ENCODE data around the gene SDK2. TPM values are rescaled to one million over a fixed set of nuclear protein-coding genes. Genes with fewer than 3 reads are reported as not detected.

The SDK2 gene
- total RNA-seq, 1 donor from 2014 or later = 3.9 TPM

- intact Hi-C loops (cut with micrococcal nuclease) = no loop called here
Observed at GRCh38 chr17:73544333-73544732, 99.9 kb downstream of the SDK2 start.

DNA sequence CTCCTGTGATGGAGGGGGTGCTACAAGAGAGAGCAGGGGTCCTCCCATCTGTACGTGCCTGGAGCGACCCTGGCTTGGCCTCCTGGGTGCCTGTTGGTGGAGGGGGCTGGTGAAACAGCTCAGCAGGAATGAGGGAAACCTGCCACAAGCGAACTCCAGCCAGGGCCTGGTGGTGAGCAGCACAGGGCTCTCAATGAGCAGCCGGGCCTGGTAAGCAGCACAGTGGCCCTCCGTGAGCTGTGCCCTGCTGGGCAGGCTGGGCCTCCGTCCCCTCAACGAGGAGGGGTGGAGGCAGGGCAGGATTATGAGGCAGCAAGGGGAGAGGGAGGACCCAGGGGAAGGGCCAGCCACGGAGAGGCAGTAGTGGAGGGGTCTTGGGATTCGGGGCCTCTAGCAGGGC, 101.9 kb downstream of the SDK2 start:
- intact Hi-C loops (cut with micrococcal nuclease) = no loop called here

GRCh38 chr17:73541561-73541981, 102.7 kb downstream of the SDK2 start:
- intact Hi-C loops (cut with micrococcal nuclease) = no loop called here

GRCh38 chr17:73541111-73541510, 103.1 kb downstream of the SDK2 start:
- intact Hi-C loops (cut with micrococcal nuclease) = no loop called here

DNA sequence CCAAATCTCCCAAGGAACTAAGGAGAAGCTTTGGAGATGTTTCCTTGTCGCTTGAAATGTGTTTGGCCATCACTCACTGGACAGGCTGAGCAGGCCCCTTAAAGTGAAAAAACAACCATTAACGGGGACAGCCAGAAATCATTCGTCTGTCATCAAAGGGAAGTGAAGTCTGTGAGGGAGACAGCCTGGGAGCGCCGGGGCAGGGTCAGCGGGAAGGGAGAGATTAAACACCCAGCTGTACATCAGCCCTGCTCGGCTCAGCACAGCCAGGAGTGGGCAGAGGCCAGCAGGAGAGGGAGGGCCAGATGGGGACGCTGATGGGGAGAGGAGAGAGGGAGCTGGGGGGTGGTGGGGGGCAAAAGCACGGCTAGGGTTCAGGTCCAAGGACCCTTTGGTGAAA, 105.1 kb downstream of the SDK2 start:
- intact Hi-C loops (cut with micrococcal nuclease) = no loop called here

DNA sequence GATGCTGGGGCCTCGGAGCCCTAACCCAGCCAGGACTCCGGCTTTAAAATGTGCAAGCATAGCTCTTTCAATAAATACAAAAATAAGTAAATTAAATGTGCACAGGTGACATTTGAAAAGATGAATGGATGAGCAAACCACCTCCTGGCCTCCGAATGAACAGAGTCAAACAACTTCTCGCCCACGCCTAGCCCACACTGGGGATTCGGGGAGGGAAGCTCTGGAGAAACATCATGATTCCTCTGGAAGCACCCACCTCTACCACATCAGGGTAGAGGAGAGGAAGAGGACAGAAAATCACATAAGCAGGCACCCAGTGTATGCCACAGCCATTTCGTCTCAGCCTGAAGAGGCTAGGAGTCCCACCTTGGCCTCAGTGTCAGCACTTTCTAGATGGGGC, 105.8 kb downstream of the SDK2 start:
- intact Hi-C loops (cut with micrococcal nuclease) = no loop called here

- intact Hi-C loops (cut with micrococcal nuclease) = no loop called here
Observed at GRCh38 chr17:73536700-73537605, 107.3 kb downstream of the SDK2 start.

GRCh38 chr17:73535746-73536145, 108.5 kb downstream of the SDK2 start:
- intact Hi-C loops (cut with micrococcal nuclease) = no loop called here

DNA sequence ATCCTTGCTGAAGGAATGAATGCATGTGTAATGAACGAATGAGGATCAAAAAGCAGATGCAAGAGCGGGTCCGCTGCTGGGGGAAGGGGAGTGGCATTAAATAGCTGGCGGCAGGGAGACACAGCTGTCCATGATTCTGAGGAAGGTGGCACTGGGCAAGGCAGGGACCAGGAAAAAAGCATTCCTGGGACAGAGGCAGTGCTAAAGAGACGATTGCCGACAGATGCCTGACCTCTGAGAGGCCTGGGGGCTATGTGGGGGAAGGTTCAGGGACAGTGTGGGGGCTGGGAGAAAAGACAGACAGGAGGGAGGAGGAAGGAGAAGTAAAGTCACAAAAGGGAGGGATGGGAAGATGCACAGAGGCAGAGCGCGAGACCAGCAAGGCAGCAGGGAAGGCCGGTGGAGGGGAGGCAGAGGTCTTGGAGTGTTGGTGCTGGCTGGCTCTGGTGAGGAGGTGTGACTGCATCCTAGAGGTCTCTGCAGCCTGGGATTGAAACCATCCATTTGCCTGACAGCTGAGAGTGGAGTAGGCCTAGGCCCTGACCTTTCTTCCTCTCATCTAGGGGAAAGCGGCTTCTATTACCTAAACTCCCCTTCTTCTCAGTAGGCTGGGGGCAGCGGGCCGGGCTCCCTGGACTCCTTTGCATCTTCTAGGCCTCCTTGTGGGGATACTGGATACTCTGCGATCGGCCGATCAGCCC, 109.9 kb downstream of the SDK2 start:
- intact Hi-C loops (cut with micrococcal nuclease) = no loop called here

DNA sequence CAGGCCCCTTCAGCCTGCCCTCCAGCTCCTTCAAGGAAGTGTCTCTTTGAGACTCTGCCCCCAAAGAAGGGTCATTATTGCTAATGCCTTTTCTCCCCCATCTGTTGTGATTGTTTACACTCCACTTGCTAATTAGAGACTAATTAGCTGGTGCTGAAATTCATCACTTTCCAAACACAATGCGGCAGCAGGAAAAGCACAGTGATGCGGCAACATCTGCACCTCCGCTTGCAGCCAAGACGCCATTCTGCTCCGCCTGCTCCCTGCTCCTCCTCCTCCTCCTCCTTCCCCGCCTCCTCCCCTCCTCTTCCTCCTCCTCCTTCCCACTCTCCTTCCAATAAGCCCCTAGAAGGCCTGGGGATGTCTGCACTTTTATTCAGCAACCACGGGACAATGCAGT, 110.5 kb downstream of the SDK2 start:
- intact Hi-C loops (cut with micrococcal nuclease) = no loop called here

- intact Hi-C loops (cut with micrococcal nuclease) = no loop called here
Observed at GRCh38 chr17:73533127-73533526, 111.1 kb downstream of the SDK2 start.

- intact Hi-C loops (cut with micrococcal nuclease) = no loop called here
Observed at GRCh38 chr17:73532421-73532901, 111.8 kb downstream of the SDK2 start.

- intact Hi-C loops (cut with micrococcal nuclease) = no loop called here
Observed at GRCh38 chr17:73531158-73531557, 113.1 kb downstream of the SDK2 start.

DNA sequence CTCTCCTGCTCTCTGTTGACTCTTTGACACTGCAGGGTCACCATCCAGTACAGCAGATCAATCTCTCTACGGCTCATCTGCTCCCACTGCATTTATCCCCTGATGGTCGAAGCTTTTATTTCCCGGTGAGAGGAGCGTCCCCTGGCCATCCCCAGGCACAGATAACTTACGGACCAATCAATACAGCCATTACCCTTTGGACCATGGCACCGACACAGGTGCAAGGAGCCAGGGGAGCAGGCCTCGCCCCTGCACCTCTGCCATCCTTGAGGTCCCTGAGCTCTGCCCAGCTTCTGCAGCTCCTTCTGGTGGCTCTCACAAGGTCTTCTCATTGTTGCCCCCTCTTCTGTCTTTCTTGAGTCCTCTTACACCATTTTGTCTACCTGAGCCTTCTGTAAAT, 115.6 kb downstream of the SDK2 start:
- intact Hi-C loops (cut with micrococcal nuclease) = no loop called here

- intact Hi-C loops (cut with micrococcal nuclease) = no loop called here
Observed at GRCh38 chr17:73526952-73527351, 117.3 kb downstream of the SDK2 start.

- intact Hi-C loops (cut with micrococcal nuclease) = no loop called here
Observed at GRCh38 chr17:73524941-73525679, 119.1 kb downstream of the SDK2 start.

DNA sequence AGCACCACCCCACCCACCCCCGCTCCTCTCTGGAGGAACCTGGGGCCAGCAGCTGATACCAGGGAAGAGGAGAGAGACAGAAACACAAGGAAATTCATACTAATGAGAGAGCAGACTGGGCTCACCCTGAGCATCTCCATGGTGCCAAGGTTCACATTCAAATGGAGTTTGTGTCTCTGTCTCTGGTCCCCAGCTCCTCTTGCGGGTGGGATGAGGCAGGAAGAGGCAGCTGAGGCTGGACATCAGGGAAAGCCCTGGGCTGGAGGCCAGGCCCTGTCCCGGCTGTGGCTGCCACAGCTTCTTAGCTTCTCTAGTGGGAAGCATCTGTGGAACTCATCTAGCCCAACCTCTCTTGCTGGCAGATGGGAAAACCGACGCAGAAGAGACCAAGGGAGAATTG, 121.5 kb downstream of the SDK2 start:
- intact Hi-C loops (cut with micrococcal nuclease) = no loop called here

DNA sequence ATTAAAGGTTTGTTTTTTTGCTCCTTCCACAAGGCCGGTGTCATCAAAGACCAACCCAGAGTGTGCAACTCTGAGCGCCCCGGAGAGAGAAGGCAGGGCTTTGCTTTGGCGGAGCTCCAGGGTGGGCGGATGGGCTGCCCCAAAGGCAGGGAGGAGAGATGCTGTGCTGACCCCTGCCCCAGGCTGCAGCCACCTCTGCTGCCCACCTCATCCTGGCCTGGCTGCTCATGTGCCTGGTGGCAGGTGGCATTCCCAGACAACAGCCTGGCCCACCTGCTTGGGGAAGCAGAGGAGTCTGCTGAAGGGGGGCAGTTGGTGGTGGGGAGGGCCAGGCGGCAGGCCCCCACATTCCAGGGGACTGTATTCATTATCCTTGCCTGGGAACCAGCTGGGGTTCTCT, 122.1 kb downstream of the SDK2 start:
- intact Hi-C loops (cut with micrococcal nuclease) = no loop called here

DNA sequence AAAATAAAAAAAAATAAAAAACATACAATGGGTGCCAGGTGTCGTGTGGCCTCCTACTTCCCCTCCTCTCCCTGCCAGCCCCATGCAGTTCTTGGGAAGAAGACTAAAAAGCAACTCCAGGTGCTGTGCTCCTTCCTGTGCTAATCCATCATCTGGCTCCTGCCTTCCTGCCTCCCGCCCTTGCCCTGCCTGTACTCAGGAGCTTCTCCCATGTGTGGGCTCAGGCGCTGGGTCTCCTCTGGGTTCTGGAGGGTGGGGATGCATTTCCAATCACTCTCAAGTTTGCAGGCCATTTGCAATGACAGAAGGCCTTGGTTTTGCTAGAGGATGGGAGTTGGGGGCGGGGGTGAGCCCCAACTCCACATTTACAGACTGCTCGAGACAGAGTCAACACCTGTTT, 122.9 kb downstream of the SDK2 start:
- intact Hi-C loops (cut with micrococcal nuclease) = no loop called here

GRCh38 chr17:73520369-73520761, 123.9 kb downstream of the SDK2 start:
- intact Hi-C loops (cut with micrococcal nuclease) = no loop called here

DNA sequence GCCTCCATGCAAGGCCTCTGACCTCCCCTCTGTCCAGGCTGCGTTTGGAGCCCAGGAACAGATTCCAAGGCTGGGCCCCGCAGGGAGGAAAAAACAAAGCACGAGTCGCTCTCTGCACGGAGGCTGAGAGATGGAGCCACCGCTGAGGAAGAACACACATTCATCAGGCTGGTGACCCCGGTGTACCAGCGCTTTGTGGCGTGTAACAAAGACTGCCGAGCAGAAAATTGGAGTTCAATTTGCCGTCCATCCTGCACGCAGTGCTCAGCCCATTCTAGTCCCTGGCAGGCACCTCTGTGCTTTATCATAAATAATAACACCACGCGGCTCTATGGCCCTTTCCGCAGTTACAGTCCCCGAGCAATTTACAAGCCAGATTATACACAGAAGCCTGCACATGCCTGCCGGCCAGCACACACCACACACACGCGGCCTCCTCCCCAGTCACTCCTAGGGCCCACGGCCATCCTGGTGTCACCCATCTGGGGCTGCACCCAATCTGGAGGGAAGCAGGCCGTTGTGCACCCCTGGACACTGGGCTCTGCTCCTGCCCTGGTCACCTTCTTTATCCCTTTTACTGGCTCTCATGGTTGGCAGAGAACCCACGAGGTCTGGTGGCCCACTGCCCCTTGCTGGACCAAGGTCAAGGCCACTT, 124.4 kb downstream of the SDK2 start:
- intact Hi-C loops (cut with micrococcal nuclease) = no loop called here
